Measurements from ENCODE around the gene TFB1M.

GRCh38 chr6:155341130-155341828, 27.0 kb upstream of the TFB1M start:
- TF ChIP-seq, protein P1, sequence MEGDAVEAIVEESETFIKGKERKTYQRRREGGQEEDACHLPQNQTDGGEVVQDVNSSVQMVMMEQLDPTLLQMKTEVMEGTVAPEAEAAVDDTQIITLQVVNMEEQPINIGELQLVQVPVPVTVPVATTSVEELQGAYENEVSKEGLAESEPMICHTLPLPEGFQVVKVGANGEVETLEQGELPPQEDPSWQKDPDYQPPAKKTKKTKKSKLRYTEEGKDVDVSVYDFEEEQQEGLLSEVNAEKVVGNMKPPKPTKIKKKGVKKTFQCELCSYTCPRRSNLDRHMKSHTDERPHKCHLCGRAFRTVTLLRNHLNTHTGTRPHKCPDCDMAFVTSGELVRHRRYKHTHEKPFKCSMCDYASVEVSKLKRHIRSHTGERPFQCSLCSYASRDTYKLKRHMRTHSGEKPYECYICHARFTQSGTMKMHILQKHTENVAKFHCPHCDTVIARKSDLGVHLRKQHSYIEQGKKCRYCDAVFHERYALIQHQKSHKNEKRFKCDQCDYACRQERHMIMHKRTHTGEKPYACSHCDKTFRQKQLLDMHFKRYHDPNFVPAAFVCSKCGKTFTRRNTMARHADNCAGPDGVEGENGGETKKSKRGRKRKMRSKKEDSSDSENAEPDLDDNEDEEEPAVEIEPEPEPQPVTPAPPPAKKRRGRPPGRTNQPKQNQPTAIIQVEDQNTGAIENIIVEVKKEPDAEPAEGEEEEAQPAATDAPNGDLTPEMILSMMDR (IDR thresholded peaks at IDR 0.05) = no peak
- no peak for TF ChIP-seq POLR2AphosphoS5 (IDR thresholded peaks at IDR 0.05)
- no peak for TF ChIP-seq EP300 (IDR thresholded peaks at IDR 0.05)
